Stimulated activated CD8-positive, alpha-beta memory T cell treated with anti-CD3 and anti-CD28 coated beads, Interleukin-7, amount 100 ng/mL, for 48 hours (primary cell): ENCODE results near the gene RREB1.
A peak's percentile ranks its signal among the peaks of the same experiment; 100 is the strongest.

Experiments
- DNase-seq, 2 donors: peaks; one replicate each; pipeline ENCODE4 v3.0.0-alpha.2; 2020; ENCODE audit warnings: low read depth in 1 of 2; ENCODE audit errors: extremely low read depth in 1 of 2

RREB1 gene

DNA sequence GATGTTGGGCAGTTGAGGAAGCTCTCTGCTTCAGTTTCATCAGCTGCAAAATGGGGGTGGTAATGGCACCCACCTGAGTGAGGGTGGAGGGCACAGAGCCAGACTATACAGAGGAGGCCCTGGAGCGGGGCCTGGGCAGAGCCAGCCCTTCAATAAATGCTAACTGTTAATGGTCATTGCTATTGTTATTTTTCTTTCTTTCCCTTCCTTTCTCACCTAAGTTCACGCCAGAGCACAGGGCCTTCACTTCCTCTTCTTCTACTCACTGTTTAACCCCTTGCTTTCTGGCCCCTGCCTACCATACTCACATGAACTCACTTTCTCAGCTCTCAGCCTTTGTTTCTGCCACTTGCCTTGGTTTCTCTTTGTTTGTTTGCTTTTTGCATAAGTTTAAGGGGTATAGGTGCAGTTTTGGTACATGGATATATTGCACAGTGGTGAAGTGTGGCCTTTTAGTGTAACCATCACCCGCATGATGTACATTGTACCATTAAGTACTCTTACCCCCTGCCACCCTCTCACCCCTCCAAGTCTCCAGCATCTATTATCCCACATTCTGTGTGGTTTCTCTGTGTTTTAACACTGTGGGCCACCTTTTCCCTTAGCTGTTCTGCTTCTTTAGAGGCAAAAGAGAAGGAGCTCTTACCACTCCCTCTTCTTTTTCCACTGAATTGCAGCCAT is 7.5 kb upstream of the RREB1 start:
- no peak for DNase-seq

DNA sequence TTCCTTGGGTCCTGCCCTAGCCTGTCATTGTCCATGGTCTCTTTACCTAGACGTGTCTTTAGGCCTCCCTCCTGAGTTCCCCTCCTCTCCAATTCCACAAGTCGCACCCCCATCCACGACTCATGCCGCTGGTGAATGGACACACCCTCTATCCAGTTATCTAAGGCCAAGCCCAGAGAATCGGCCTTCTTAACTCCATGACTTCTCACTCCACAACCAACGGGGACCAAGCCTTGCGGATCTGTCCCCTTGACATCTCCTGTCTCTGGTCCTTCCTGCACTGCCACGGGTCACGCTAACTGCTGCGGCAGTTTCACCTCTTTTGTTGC is 7.0 kb upstream of the RREB1 start:
- DNase-seq = no peak

DNA sequence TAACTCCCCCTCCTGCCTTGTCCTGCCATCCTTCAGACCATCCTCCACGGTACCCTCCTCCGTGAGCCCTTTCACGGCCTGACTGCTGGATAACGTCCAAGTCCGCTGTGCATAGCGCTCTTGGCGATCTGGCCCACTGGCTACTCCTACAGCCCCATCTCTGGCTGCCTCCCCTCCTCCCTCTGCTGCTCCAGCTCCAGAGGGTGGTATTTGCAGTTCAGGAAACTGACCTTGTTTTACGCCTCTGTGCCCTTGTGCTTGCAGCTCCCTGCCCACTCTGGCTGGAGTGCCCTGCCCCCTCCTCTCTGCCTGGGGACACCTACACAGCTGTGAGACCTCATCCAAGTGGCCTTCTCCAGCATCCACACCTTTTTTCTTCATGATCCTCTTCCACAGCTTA is 6.5 kb upstream of the RREB1 start:
- no peak for DNase-seq

DNA sequence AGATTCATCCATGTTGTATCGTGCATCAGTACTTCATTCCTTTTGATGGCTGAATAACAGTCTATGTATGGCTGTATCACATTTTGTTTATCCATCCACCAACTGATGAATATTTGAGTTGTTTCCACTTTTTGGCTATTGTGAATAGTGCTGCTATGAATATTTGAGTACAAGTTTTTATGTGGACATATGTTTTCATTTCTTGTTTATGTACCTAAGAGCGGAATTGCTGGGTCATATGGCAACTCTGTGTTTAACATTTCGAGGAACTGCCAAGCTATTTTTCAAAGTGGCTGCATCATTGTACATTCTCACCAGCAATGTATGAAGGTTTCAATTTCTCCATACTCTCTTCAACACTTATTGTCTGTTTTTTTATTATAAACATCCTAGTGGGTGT is 3.0 kb upstream of the RREB1 start:
- no peak for DNase-seq

DNA sequence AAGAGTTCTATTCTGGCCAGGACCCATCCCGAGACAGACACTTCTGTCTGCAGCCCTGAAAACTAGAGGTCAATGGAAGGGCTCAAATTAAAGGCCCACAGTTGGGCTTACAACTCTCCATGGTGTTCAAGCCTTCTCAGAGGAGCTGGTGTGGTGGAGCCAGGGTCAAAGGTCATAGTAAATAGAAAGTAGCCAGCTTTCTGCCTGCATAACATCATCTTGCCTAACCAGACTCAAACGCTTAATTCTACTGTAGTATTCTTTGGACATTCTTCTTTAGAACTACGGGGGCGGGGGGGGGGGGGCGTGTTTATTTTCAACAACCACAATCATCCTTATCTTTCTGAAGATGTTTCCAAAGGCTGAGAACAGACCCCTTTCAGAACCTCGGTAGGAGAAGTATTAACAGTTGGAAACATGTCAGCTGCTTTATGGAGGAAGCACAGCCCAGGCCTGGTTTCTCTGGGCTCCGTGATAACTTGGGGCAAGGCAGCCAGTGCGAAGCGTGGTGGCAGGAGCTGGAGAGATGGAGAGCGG is 1.5 kb upstream of the RREB1 start:
- DNase-seq = no peak

DNA sequence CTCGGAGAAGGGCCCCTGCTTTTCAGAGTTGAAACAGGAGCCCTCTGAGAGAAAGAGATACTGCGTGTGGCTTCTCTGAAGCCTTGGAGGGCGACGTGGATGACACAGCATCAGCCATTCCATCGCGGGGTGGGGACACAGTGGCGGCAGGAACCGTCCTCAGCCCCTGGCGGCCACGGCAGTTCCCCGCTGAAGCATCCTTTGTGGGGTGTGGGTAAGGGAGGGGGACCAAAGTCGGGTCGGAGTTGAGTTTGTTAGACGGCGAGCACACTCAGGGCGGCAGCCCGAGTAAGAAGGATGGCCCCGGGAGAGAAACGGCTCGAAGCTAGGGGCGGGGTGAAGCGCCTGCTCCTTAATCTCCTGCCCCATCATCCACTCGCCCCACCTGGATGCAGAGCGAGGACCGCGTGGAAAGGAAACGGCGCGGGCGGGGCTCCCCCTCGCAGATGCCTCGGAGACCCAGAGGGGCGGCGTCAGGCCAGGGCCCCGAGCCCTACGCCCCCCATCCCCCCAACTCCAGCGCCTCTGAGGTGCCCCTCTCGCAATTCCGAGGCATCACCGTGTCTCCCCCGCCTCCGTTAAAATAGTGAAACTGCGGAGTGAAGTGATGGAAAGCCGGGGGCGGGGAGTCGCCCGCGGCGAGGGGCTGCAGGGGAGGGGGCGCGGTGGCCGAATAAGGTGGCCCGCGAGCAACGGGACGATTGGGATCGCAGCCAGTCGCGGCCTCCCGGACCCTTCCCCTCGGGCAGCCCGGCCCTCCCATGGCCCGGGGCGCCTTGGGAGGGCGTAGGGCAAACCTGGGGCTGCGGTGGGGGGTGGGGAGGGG is 796 bp upstream of the RREB1 start:
- peak; percentile 53 for DNase-seq

DNA sequence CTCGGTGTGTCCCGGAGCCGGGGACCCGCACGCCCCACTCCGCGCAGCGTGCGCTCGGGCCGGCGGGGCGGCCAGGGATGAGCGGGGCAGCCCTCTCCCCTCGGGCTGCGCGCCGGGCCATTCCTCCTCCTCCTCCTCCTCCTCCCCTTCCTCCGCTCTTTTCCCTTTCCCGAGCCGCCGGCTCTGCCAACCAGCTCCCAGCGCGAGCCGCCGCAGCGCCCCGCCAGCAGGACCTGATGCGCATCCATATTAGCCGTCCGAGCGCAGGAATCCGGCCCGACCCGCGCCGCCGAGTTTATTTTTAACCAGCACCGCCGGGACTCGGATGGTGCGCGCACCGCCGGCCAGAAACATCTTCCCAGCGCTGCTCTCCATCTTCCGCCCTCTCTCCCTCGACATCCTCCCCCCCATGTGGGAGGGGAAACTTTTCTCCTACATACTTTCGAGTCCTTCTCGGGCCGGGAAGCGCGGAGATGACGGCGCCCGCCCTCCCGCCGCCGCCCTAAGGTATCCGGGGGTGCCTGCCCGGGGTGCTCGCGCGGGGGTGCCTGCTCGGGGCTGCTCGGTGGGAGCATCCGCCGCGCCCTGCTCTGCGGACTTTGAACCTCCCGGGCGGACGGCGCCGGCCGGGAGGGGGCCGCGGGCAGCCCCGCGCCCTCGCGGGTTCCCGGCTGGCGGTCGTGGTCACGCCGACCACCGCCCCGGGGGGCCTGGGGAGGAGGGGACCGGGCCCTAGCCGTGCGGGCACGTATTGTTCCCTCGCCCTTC is 619 bp downstream of the RREB1 start:
- no peak for DNase-seq

DNA sequence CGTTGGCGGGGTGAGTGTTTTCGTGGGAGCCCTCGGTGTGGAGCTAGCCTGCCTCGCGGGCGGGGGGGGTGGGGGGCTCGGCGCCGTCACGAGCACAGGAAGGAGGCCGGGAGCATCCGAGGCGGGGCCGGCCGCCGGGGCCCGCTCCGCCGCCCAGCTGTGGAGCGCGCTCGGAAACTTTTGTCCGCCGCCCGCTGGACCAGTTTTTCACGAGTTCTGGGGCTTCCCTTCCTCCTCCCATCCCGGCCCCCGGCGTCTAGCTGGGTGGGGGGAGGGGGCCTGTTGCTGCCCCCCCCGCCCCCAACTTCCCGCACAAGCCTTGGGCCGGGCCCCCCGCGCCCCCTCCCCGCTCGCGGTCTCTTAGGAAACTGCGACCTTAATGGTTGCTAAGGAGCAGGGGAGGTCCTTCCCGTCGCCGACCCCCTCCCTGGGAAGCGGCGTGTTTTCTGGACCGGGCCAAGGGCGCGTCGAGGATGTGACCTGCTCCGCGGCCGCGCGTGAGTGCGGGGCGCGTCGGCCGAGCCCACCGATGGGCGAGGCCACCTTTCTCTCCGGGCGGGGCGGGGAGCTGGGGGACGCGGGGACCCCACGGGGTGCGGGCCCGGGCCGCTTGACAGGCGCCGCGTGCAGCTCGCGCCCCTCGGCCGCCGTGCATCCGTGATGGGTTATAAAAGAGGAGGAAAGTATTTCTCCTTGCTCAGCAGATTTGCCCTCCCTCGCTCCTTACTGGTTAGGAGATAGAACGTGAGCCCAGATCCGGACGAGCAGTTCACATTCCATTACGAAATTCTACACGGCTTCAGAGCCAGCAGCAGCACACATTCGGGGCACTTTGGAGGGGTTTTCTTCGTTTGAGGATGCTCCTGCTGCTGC is 1.4 kb downstream of the RREB1 start:
- DNase-seq = no peak

DNA sequence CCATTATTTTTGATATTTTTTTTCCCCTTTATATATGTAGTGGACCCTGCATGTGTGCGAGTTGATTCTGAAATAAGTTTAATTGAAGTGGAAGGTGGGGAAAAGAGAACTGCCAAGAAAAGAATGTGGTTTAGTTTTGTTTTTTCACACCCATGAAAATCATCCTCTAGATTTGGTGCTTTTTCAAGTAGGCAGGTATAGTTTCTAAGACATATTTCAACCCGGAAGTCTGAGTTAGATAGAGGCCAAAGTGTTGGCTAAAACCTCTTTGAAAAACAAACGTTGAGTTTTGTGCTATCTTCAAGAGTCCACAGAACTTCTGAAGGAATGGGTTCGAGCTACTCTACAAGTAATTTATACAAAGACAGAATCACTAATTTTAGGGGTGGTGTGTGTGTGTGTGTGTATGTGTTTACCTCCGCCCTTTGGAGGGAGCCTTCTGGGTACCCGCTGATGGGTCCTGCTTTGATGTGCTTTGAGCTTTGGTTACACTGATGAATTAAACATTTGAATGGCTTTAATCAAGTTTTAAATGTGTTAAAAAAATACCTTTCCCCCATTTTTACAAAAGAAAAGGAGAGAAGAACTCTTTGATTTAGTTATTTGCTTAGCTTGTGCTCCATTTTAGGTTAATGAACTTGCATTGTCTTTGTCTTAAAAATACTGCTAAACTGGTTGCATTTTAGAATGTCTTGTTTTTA is 2.5 kb downstream of the RREB1 start:
- no peak for DNase-seq

DNA sequence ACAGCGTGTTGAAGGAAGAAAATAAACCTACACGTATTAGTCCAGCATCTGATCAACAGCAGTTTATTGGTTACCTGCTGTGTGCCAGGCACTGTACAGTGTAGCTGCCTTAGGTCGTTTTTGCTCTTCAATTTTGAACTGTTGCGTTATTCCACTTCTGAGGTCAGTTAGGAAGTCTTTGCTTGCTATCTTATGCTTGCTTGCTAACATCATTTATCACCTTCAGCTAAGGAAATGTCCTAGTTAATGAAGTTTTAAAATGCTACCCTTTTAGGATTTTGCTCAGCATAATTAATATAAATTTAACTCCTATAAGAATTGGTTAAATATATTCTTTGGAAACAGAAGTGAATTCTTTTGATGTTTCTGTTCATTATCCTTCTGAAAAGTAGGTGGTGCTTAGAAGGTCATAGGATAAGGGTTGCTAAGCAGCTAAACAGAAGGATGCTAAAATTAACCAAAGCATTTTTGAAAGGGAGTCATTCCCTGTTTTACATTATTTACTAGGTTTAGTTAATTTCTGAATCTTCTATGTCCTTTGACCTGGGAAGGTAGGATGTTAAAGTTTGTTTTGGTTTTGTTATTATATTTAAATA is 3.4 kb downstream of the RREB1 start:
- DNase-seq = no peak

DNA sequence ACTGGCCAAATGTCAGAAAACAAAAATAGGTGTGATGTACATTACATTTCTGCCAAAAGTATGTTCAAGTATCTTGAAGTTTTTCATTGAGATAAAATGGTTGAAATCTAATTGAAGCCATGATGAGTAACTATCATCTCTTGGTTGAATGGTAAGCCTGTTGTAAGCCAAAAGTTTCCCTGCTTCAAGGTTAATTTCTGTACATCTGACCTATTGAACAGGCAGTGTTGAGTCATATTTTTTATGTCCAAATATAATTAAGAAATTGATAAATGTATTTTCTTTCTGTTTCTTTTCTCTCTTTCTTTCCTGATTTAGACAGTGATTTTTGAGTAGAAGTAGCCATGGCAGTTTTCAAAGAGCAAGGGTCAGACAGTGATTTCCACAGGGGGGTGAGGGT is 4.4 kb downstream of the RREB1 start:
- DNase-seq = no peak

DNA sequence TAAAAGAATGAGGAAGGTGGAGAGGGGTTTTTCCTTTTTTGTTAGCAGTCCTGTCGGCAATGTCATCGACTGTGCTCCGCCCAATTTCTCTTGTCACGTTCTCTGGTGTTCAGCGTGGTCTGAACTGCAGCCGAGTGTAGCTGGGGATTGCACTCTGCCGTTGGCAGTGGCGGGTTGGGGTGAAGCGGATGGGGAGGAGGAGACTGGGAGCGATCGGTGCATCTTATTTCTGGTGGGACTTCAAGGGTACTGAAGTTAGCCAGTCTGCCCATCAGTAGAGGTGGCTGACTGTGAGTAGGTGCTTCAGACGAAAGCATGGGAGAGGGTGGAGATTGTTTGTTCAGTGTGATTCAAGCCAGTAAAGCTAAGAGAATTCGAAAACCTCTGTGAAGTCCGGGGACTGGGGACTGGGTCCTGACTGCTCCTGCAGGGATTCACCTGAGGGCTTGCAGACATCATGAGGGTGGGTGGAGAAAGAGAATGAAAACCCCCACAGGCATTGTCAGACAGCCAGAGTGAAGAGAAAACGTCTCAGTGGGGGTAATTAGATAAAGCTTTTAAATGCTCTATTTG is 5.1 kb downstream of the RREB1 start:
- no peak for DNase-seq

DNA sequence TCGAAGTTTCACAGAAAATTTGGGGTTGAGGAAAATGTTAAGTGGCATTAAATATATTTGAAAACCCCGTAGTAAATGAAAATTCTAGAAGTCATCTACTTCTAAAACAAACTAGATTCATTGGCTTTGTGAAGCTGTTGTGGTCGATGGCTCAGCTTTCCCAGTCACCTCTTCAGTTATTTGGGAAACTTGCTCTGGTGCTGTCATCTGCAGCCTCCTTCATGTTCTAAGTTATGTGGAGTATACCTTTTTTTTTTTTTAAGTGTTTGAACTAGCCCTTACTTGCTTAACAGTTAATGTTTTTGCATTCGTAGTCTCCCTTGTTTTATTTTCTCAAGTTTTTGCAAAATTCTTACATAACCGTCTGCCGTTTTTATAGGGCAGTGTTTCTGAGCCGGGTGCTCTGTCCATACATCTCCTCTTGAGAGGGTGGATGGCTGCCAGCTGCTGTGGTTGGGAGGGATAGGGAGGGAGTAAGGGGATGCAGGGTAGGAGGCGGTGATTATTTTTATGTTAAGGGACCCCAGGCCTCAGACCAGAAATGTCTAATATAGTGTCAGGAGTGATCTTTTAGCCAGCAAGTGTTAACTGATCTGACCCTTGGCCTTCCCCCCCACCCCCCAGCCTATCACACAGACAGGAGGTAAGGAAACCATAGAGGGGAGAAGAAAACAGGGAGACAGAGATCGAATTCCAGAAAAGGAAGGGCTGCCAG is 7.1 kb downstream of the RREB1 start:
- DNase-seq = no peak

DNA sequence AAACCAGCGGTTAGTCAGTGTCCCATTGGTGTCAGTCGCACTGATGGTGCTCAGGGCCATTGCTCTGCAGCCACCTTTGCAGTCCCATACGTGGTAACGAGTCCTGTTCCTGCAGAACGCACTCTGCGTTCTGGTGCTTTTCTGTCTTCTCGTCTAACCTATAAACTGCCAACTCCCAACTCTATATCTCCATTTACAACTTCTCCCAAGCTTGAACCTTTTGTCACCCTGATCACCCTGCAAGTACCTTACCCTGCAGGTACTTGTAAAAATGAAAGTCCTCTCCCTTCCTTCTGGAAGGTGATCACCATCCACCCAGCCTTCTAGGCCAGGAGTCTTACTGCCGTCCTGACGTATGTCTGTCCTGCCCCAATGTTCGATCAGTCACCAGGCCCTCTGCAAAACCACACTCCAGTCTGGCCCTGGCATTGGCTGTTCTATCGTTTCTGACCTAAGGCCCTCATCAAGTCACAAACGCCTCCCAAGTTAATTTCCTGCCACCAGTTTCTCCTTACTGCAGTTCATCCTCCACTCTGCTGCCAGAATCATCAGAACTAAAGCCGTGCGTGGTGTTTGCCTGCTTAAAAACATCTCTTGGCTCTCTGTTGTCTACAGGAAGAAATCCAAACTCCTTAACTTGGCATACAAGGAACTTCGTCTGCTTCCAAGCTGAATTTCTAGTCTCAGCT is 7.9 kb downstream of the RREB1 start:
- DNase-seq = no peak

DNA sequence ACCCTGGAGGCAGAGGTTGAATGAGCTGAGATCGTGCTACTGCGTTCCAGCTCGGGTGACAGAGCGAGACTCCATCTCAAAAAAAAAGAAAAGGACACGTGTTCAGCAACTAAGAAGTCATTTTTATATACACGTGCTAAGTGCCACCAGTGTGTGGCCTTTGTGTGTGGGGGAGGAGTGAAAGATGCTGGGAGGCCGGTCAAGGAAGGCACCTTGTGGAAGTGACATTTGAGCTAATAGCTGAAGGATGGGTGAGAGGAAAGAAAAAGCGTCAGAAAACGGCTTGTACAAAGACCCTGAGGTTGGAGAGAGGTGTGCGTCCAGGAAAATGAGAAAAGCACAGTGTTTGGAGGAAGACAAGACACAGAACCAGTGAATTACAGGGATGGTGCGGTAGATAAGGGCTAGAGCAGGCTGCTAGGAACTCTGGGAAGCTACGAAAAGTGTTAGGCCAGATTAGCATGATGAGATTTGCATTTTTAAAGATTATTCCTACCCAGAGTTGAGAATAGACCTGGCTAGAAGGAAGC is 11.6 kb downstream of the RREB1 start:
- DNase-seq = no peak

DNA sequence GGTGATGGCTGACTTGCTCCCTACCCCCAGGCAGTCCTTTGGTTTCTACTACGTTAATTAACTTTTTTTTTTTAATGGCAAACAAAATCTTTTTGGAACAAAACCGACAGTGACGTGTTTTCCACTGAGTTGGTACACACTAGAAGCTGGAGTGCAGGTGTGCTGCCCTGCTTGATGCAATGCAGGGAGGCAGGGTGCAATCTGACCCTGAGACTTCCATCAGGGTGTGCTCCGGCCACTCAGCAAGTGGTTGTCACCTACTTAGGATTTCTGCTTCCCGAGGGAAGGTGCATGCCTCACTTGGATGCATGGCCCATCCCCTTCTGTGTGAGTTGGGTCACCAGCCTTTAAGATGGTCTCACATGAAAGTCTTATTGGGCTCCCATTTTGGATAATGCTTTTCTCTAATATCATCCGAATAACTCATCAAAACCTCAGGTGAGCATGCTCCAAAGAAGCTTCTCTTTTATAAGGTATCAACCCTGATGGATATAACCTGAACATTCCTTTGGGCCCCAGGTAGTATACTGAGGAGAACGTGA is 14.0 kb downstream of the RREB1 start:
- DNase-seq = no peak

DNA sequence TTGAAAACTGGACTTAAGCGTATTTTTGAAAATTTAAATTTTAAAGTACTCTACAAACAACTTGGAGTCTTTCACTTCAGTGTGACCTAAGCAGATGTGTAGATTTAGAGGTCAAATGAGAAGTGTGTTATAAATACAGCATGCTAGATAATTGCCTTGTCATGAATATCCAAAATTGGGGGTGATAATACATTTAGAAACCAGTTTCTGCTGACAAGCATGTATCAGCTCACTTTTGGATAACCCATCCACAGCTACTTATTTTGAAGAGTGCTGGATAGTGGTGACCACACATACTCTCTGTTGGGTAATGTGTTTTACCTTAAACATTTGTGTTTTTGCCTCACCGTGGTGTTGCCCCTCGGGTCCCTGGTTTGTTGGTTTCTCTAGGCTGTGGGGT is 14.9 kb downstream of the RREB1 start:
- no peak for DNase-seq

DNA sequence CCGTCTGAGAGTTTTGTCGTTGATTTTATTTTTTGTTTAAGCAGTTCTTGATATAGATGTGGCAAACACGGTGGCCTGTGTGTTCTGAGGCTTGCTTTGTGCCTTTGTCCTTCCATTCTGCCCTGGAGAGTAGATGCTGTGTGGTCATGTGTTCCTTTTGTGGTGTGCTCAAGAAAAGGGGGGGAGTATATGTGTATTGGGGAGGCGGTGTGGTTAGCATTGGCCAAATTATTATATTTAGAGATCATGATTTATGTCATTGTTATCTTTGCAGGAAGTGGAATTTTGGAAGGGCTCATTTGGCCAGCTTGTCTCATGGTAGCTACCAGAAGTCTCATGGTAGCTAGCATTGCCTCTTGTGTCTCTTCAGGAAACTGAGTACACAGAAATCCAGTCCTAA is 16.4 kb downstream of the RREB1 start:
- no peak for DNase-seq
